H1 (cell line): ENCODE data around the gene ASPN. TPM values are rescaled to one million over a fixed set of nuclear protein-coding genes. Genes with fewer than 3 reads are reported as not detected.

ENCODE experiments used
- CTCF ChIA-PET: fragments of 300-600 bp; sonication (Branson Sonifier 250); formaldehyde crosslinking; loops from one replicate; lab custom pipeline; 2021; ENCODE audit not compliant: partially characterized antibody; lab: Charles Lee
- POLR2A ChIA-PET: fragments of 300-600 bp; sonication (Branson Sonifier 250); formaldehyde crosslinking; loops from one replicate; lab custom pipeline; 2021; ENCODE audit warnings: inconsistent platforms; ENCODE audit not compliant: partially characterized antibody; lab: Charles Lee
- DNase-seq, 2 experiments: peaks; one replicate each; pipeline versions ENCODE4 v3.0.0 to v3.0.0-alpha.2; 2010 to 2022; ENCODE audit warnings: low spot score in 2 of 2, low read depth in 1 of 2, mixed read lengths in 1 of 2
- FAIRE-seq: peaks from 2 replicates; lab custom pipeline; 2011; peaks lifted over from hg19 to GRCh38; lab: Jason Lieb, UNC
- H2AFZ ChIP-seq: 2 replicates; pipeline ENCODE4 v1.8.1; 2012; ENCODE audit warnings: low read length, inconsistent platforms
- H2AK5ac ChIP-seq: 2 replicates; pipeline ENCODE4 v1.6.1; 2013; ENCODE audit warnings: low read depth, low read length
- H2BK120ac ChIP-seq: replicated peaks from 2 replicates; pipeline ENCODE3; 2013; ENCODE audit warnings: low read depth, low read length, inconsistent platforms
- H2BK12ac ChIP-seq: 2 replicates; pipeline ENCODE4 v1.6.1; 2013; ENCODE audit warnings: low read depth, low read length
- H2BK15ac ChIP-seq: 2 replicates; pipeline ENCODE4 v1.6.1; 2013; ENCODE audit warnings: low read length
- H2BK20ac ChIP-seq: 2 replicates; pipeline ENCODE4 v1.6.1; 2013; ENCODE audit warnings: low read length
- H2BK5ac ChIP-seq: 2 replicates; pipeline ENCODE4 v1.6.1; 2013; ENCODE audit warnings: low read depth, low read length
- H3K14ac ChIP-seq: 2 replicates; pipeline ENCODE4 v1.6.1; 2013; ENCODE audit warnings: inconsistent platforms; ENCODE audit not compliant: insufficient read length
- H3K18ac ChIP-seq: 2 replicates; pipeline ENCODE4 v1.6.1; 2013; ENCODE audit warnings: low read length; ENCODE audit errors: extremely low read depth
- H3K23ac ChIP-seq: 2 replicates; pipeline ENCODE4 v1.6.1; 2013; ENCODE audit warnings: inconsistent platforms; ENCODE audit not compliant: insufficient read length
- H3K23me2 ChIP-seq: 2 replicates; pipeline ENCODE4 v1.6.1; 2013; ENCODE audit warnings: low read depth, low read length
- H3K27ac ChIP-seq: 2 replicates; pipeline ENCODE4 v1.6.1; 2011; ENCODE audit warnings: low read depth, low read length, inconsistent platforms
- H3K27me3 ChIP-seq, 4 experiments: replicated peaks in 1 of 4; 1 replicate in 1 of 4; 2 replicates in 3 of 4; pipeline versions ENCODE4 v1.6.1 to v1.8.1; 2011 to 2013; ENCODE audit warnings: low read length in 3 of 4, mild to moderate bottlenecking in 3 of 4, inconsistent platforms in 2 of 4, mixed read lengths in 2 of 4, moderate library complexity in 1 of 4; ENCODE audit not compliant: control insufficient read depth in 3 of 4, insufficient read depth in 3 of 4; ENCODE audit errors: extremely low read depth in 1 of 4
- H3K36me3 ChIP-seq, 4 experiments: 2 replicates each; pipeline versions ENCODE4 v1.6.1 to v1.8.1; 2011 to 2013; ENCODE audit warnings: mild to moderate bottlenecking in 4 of 4, low read length in 3 of 4, moderate library complexity in 2 of 4, control low read depth in 1 of 4, inconsistent platforms in 1 of 4; ENCODE audit not compliant: insufficient read depth in 4 of 4, control insufficient read depth in 2 of 4
- H3K4ac ChIP-seq: replicated peaks from 2 replicates; pipeline ENCODE3; 2013; ENCODE audit warnings: low read length, low read depth, mixed read lengths, inconsistent platforms; ENCODE audit not compliant: insufficient read length
- H3K4me1 ChIP-seq, 4 experiments: replicated peaks in 1 of 4; 1 replicate in 1 of 4; 2 replicates in 3 of 4; pipeline versions ENCODE4 v1.6.1 to v1.8.1; 2011 to 2013; ENCODE audit warnings: low read length in 3 of 4, inconsistent platforms in 2 of 4, mixed read lengths in 1 of 4; ENCODE audit not compliant: insufficient read depth in 4 of 4, control insufficient read depth in 3 of 4
- H3K4me2 ChIP-seq, 2 experiments: 2 replicates each; pipeline versions ENCODE4 v1.6.1 to v1.8.1; 2011 to 2013; ENCODE audit warnings: low read depth in 2 of 2, low read length in 2 of 2, control low read depth in 1 of 2, inconsistent platforms in 1 of 2, mild to moderate bottlenecking in 1 of 2; ENCODE audit not compliant: insufficient read depth in 1 of 2
- H3K4me3 ChIP-seq, 4 experiments: fragments of 200-600, 300-600 bp in 1 of 4; sonication (generic), shearing (Covaris generic), sonication (Bioruptor Twin) in 1 of 4; 2 replicates each; pipeline versions ENCODE4 v1.5.1 to v1.8.1; 2011 to 2016; ENCODE audit warnings: low read length in 4 of 4, low read depth in 3 of 4, control low read depth in 2 of 4, inconsistent platforms in 2 of 4, mild to moderate bottlenecking in 2 of 4, mixed read lengths in 1 of 4, moderate library complexity in 1 of 4; ENCODE audit not compliant: insufficient read depth in 2 of 4; ENCODE audit errors: extremely low read depth in 1 of 4
- H3K56ac ChIP-seq: replicated peaks from 2 replicates; pipeline ENCODE3; 2013; ENCODE audit warnings: low read depth, mild to moderate bottlenecking, mixed read lengths, low read length, inconsistent platforms; ENCODE audit not compliant: insufficient read length
- H3K79me1 ChIP-seq: 2 replicates; pipeline ENCODE4 v1.6.1; 2013; ENCODE audit warnings: low read depth, low read length, control low read depth
- H3K79me2 ChIP-seq, 2 experiments: 2 replicates each; pipeline versions ENCODE4 v1.6.1 to v1.8.1; 2012 to 2013; ENCODE audit warnings: low read length in 2 of 2, mild to moderate bottlenecking in 2 of 2, inconsistent platforms in 1 of 2; ENCODE audit not compliant: insufficient read depth in 2 of 2, control insufficient read depth in 1 of 2
- H3K9ac ChIP-seq, 4 experiments: replicated peaks in 1 of 4; 1 replicate in 1 of 4; 2 replicates in 3 of 4; pipeline versions ENCODE4 v1.6.1 to v1.8.1; 2011 to 2013; ENCODE audit warnings: low read depth in 3 of 4, low read length in 3 of 4, control low read depth in 2 of 4, mild to moderate bottlenecking in 2 of 4, moderate library complexity in 2 of 4, inconsistent platforms in 1 of 4; ENCODE audit errors: extremely low read depth in 1 of 4
- H3K9me3 ChIP-seq, 2 experiments: 2 replicates each; pipeline versions ENCODE4 v1.6.1 to v1.8.1; 2012 to 2013; ENCODE audit warnings: mild to moderate bottlenecking in 2 of 2, moderate library complexity in 2 of 2, control low read depth in 1 of 2, inconsistent platforms in 1 of 2, low read depth in 1 of 2, low read length in 1 of 2, mixed read lengths in 1 of 2; ENCODE audit not compliant: insufficient read depth in 2 of 2
- H4K20me1 ChIP-seq, 2 experiments: replicated peaks in 1 of 2; 2 replicates each; pipeline versions ENCODE3 to v1.8.1; 2011 to 2013; ENCODE audit warnings: inconsistent platforms in 2 of 2, low read length in 2 of 2, mild to moderate bottlenecking in 1 of 2; ENCODE audit not compliant: insufficient read depth in 2 of 2, control insufficient read depth in 1 of 2
- H4K5ac ChIP-seq: 2 replicates; pipeline ENCODE4 v1.6.1; 2013; ENCODE audit warnings: low read length, low read depth, mixed read lengths, inconsistent platforms; ENCODE audit not compliant: insufficient read length
- H4K8ac ChIP-seq: 2 replicates; pipeline ENCODE4 v1.8.0; 2013; ENCODE audit warnings: mild to moderate bottlenecking, moderate library complexity, low read length, inconsistent platforms; ENCODE audit not compliant: insufficient read depth; ENCODE audit errors: extremely low read depth
- H4K91ac ChIP-seq: replicated peaks from 2 replicates; pipeline ENCODE3; 2013; ENCODE audit warnings: low read length, mixed read lengths, inconsistent platforms; ENCODE audit not compliant: insufficient read length
- ASH2L ChIP-seq: fragments of 200-600, 300-600 bp; sonication (generic); IDR thresholded peaks from one replicate; pipeline ENCODE4 v1.7.1; 2017; ENCODE audit warnings: low read length
- EP300 ChIP-seq, 2 experiments: IDR thresholded peaks; 1 replicate in 1 of 2; 2 replicates in 1 of 2; pipeline ENCODE4 v1.6.1; 2011 to 2012; ENCODE audit warnings: low read depth in 2 of 2, low read length in 2 of 2, mild to moderate bottlenecking in 2 of 2, borderline replicate concordance in 1 of 2, inconsistent platforms in 1 of 2, moderate library complexity in 1 of 2
- RNF2 ChIP-seq: fragments of 200-900, 300-1000 bp; sonication (generic); IDR thresholded peaks from 2 replicates; pipeline ENCODE4 v1.7.1; 2016; ENCODE audit warnings: borderline replicate concordance, low read depth, mild to moderate bottlenecking, antibody characterized with exemption, low read length; ENCODE audit not compliant: poor library complexity, severe bottlenecking; ENCODE audit errors: missing control alignments
- SP2 ChIP-seq: IDR thresholded peaks from 2 replicates; pipeline ENCODE4 v1.6.1; 2012; ENCODE audit warnings: mild to moderate bottlenecking, low read length, inconsistent platforms
- SP4 ChIP-seq: IDR thresholded peaks from 2 replicates; pipeline ENCODE4 v1.6.1; 2012; ENCODE audit warnings: low read length, inconsistent platforms
- WGBS, 2 experiments: shearing (Covaris generic) in 1 of 2; methylation state at CpG; one replicate each; pipeline versions ENCODE4 v1.1.6 to v1.1.7; 2013 to 2015; ENCODE audit warnings: low lambda C conversion rate in 2 of 2, mixed read lengths in 2 of 2, inconsistent platforms in 1 of 2, low coverage in 1 of 2, missing lambda C conversion rate in 1 of 2; ENCODE audit not compliant: insufficient replicate concordance in 2 of 2, insufficient coverage in 1 of 2, insufficient read length in 1 of 2; ENCODE audit errors: extremely low coverage in 1 of 2, missing lambda C conversion rate in 1 of 2; 5-methylcytosine and 5-hydroxymethylcytosine counted together
- polyA plus RNA-seq, 7 experiments: library from polyadenylated mRNA; depleted of rRNA in 3 of 7; stranded (reverse) in 5 of 7; unstranded in 2 of 7; fragments of >200 nt in 5 of 7; fragments of 200-250 nt in 2 of 7; gene quantifications; 1 replicate in 5 of 7; 2 replicates in 1 of 7; 4 replicates in 1 of 7; pipeline versions ENCODE4 v1.2.1 to v1.2.3, GENCODE V29; 2011 to 2013; ENCODE audit warnings: missing spikeins in 2 of 7, mixed read lengths in 2 of 7
- total RNA-seq: library from RNA; stranded (reverse); fragmentation: NEBNext Ultra II Directional; extraction: Animal tissue kit (Norgen Biotek cat#: 25700); gene quantifications from 2 replicates; pipeline ENCODE4 v1.2.1, GENCODE V29; 2021
- TF ChIP-seq, protein P1 (sequence below): IDR thresholded peaks from 2 replicates; pipeline ENCODE4 v1.6.1; 2012; ENCODE audit warnings: low read length, inconsistent platforms
- TF ChIP-seq, protein P2 (sequence below), 3 experiments: IDR thresholded peaks; 1 replicate in 2 of 3; 2 replicates in 1 of 3; pipeline versions ENCODE4 v1.5.1 to v1.6.1; 2011; ENCODE audit warnings: low read length in 3 of 3, mild to moderate bottlenecking in 3 of 3, inconsistent platforms in 2 of 3, low read depth in 1 of 3, moderate library complexity in 1 of 3; ENCODE audit not compliant: insufficient read depth in 1 of 3; ENCODE audit errors: control extremely low read depth in 1 of 3
- TF ChIP-seq, protein P3 (sequence below): IDR thresholded peaks from 2 replicates; pipeline ENCODE4 v1.6.1; 2011; ENCODE audit warnings: low read depth, mild to moderate bottlenecking, low read length; ENCODE audit not compliant: insufficient read depth

The ASPN gene
- total and polyA plus RNA-seq, 2 of the 8 experiments (the other 6 are each of a cell fraction or from before 2014, with no cell fraction given) = not detected

DNA sequence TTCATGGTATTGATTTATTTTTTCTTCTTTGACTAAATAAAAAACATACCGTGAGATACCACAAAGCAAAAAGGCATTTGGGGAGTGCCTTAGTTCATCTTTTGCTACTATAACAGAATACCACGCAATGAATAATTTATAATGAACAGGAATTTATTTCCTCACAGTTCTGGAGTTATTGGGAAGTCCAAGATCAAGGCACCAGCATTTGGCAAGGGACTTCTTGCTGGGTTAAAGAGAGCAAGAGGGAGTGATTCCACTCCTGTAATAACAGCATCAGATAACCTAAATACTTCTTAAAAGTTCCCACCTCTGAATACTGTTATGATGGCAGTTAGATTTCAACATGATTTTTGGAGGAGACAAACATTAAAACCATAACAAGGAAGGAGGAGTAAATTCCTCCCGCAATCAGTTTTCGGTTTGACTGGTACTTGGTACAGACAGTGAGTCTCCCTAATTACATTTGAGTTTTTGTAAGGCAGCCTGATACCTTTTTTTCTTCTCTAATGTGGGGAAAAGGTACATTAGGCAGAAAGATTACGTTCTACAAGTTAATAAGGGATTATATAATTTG lies 49.2 kb downstream of the ASPN start:
- POLR2A ChIA-PET = no interaction called here
- H3K79me2 ChIP-seq = no peaks in the 10 kb centered on the region
- H3K27me3 ChIP-seq = no peaks in the 10 kb centered on the region
- no peaks in the 10 kb centered on the region for H3K36me3 ChIP-seq
- H4K20me1 ChIP-seq = no peaks in the 10 kb centered on the region
- H2BK20ac ChIP-seq = no peak overlapping the region
- H3K27ac ChIP-seq = no peak overlapping the region
- no peaks in the 10 kb centered on the region for H3K9me3 ChIP-seq
- CTCF ChIA-PET = no interaction called here
- no peak overlapping the region for H4K91ac ChIP-seq
- no peak overlapping the region for H2AK5ac ChIP-seq
- H3K23me2 ChIP-seq = no peaks in the 10 kb centered on the region
- H3K14ac ChIP-seq = no peak overlapping the region
- H3K4ac ChIP-seq = no peak overlapping the region
- no peak overlapping the region for H3K9ac ChIP-seq
- no peak overlapping the region for H4K5ac ChIP-seq
- H2BK5ac ChIP-seq = no peak overlapping the region
- H2AFZ ChIP-seq = no peak overlapping the region
- no peak overlapping the region for H3K18ac ChIP-seq
- H2BK15ac ChIP-seq = no peak overlapping the region
- no peak overlapping the region for H2BK120ac ChIP-seq
- WGBS, 2 experiments = 89% methylated on average over 5 of the region's 5 CpGs; no CpG with 5 or more reads in 1 of the 2 experiments
- no peaks in the 10 kb centered on the region for H3K4me1 ChIP-seq
- H3K4me3 ChIP-seq = no peak overlapping the region
- DNase-seq = no peak
- H3K4me2 ChIP-seq = no peak overlapping the region
- no peaks in the 10 kb centered on the region for H3K79me1 ChIP-seq
- H4K8ac ChIP-seq = no peak overlapping the region
- no peak for FAIRE-seq
- H3K23ac ChIP-seq = no peak overlapping the region
- H3K56ac ChIP-seq = no peak overlapping the region
- H2BK12ac ChIP-seq = no peak overlapping the region
- TF ChIP-seq SP4 = no peak
- TF ChIP-seq RNF2 = no peak
- TF ChIP-seq, protein P1, sequence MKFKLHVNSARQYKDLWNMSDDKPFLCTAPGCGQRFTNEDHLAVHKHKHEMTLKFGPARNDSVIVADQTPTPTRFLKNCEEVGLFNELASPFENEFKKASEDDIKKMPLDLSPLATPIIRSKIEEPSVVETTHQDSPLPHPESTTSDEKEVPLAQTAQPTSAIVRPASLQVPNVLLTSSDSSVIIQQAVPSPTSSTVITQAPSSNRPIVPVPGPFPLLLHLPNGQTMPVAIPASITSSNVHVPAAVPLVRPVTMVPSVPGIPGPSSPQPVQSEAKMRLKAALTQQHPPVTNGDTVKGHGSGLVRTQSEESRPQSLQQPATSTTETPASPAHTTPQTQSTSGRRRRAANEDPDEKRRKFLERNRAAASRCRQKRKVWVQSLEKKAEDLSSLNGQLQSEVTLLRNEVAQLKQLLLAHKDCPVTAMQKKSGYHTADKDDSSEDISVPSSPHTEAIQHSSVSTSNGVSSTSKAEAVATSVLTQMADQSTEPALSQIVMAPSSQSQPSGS = no peak
- TF ChIP-seq, protein P2, sequence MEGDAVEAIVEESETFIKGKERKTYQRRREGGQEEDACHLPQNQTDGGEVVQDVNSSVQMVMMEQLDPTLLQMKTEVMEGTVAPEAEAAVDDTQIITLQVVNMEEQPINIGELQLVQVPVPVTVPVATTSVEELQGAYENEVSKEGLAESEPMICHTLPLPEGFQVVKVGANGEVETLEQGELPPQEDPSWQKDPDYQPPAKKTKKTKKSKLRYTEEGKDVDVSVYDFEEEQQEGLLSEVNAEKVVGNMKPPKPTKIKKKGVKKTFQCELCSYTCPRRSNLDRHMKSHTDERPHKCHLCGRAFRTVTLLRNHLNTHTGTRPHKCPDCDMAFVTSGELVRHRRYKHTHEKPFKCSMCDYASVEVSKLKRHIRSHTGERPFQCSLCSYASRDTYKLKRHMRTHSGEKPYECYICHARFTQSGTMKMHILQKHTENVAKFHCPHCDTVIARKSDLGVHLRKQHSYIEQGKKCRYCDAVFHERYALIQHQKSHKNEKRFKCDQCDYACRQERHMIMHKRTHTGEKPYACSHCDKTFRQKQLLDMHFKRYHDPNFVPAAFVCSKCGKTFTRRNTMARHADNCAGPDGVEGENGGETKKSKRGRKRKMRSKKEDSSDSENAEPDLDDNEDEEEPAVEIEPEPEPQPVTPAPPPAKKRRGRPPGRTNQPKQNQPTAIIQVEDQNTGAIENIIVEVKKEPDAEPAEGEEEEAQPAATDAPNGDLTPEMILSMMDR (IDR thresholded peaks at IDR 0.05; ENCODE audit: control extremely low read depth in 1 of 3, insufficient read depth in 1 of 3, low read depth in 1 of 3, low read length in 3 of 3) = no peak
- TF ChIP-seq EP300 (IDR thresholded peaks at IDR 0.05; ENCODE audit: borderline replicate concordance in 1 of 2, low read depth in 2 of 2, low read length in 2 of 2) = no peak
- TF ChIP-seq, protein P3, sequence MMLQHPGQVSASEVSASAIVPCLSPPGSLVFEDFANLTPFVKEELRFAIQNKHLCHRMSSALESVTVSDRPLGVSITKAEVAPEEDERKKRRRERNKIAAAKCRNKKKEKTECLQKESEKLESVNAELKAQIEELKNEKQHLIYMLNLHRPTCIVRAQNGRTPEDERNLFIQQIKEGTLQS = no peak
- TF ChIP-seq ASH2L = no peak
- no peak for TF ChIP-seq SP2
